GM23338 (cell line): Measurements from ENCODE around the gene IRF2BPL. TPM values are rescaled to one million over a fixed set of nuclear protein-coding genes. Genes with fewer than 3 reads are reported as not detected.

ENCODE experiments used
- ATAC-seq: fragments of 200-7000 bp; cut with Tn5 transposase; 3 replicates; pipeline ENCODE4 v1.9.1; 2020
- DNase-seq: peaks from one replicate; pipeline ENCODE4 v3.0.0-alpha.2; 2015; ENCODE audit warnings: low spot score
- H2AFZ ChIP-seq: fragments of 200-600 bp; sonication (generic); 2 replicates; pipeline ENCODE4 v1.8.0; 2016; ENCODE audit warnings: antibody characterized with exemption, mild to moderate bottlenecking, moderate library complexity
- H3F3A ChIP-seq: fragments of 200-600 bp; sonication (generic); replicated peaks from 2 replicates; pipeline ENCODE4 v1.8.0; 2017; ENCODE audit warnings: antibody characterized with exemption, mixed run types, low read depth
- H3K27ac ChIP-seq: fragments of 200-600 bp; sonication (generic); 2 replicates; pipeline ENCODE4 v1.6.1; 2016; ENCODE audit warnings: low read depth
- H3K27me3 ChIP-seq: fragments of 200-600 bp; sonication (generic); 2 replicates; pipeline ENCODE4 v1.8.0; 2016; ENCODE audit warnings: mild to moderate bottlenecking, mixed run types, moderate library complexity; ENCODE audit not compliant: insufficient read depth
- H3K36me3 ChIP-seq: fragments of 200-600 bp; sonication (generic); 2 replicates; pipeline ENCODE4 v1.8.0; 2016; ENCODE audit warnings: mild to moderate bottlenecking; ENCODE audit not compliant: insufficient read depth
- H3K4me1 ChIP-seq: fragments of 200-600 bp; sonication (generic); 2 replicates; pipeline ENCODE4 v1.8.0; 2016; ENCODE audit warnings: mild to moderate bottlenecking, moderate library complexity; ENCODE audit not compliant: insufficient read depth
- H3K4me2 ChIP-seq: fragments of 200-600 bp; sonication (generic); 2 replicates; pipeline ENCODE4 v1.7.1; 2017; ENCODE audit warnings: mixed run types
- H3K4me3 ChIP-seq: fragments of 200-600 bp; sonication (generic); 2 replicates; pipeline ENCODE4 v1.6.1; 2016; ENCODE audit warnings: mixed run types
- H3K79me2 ChIP-seq: fragments of 200-600 bp; sonication (generic); replicated peaks from 2 replicates; pipeline ENCODE4 v1.8.0; 2017; ENCODE audit warnings: mild to moderate bottlenecking; ENCODE audit not compliant: insufficient read depth
- H3K9me2 ChIP-seq: fragments of 200-600 bp; sonication (generic); 2 replicates; pipeline ENCODE4 v1.8.0; 2017; ENCODE audit not compliant: insufficient read depth
- H4K20me1 ChIP-seq: fragments of 200-600 bp; sonication (generic); replicated peaks from 2 replicates; pipeline ENCODE4 v1.8.0; 2017; ENCODE audit warnings: mild to moderate bottlenecking; ENCODE audit not compliant: insufficient read depth
- H3K27ac Mint-ChIP-seq: 2 replicates; pipeline ENCODE4 v1.8.0; 2020; ENCODE audit warnings: inconsistent platforms, mild to moderate bottlenecking, moderate library complexity, mixed read lengths
- H3K27me3 Mint-ChIP-seq: 3 replicates; pipeline ENCODE4 v1.8.0; 2022; ENCODE audit warnings: low read depth, mild to moderate bottlenecking, moderate library complexity, mixed read lengths, inconsistent platforms; ENCODE audit not compliant: insufficient read depth, poor library complexity
- H3K36me3 Mint-ChIP-seq: 3 replicates; pipeline ENCODE4 v1.8.0; 2021; ENCODE audit warnings: low read depth, mild to moderate bottlenecking, inconsistent platforms, moderate library complexity, mixed read lengths
- H3K4me1 Mint-ChIP-seq: 3 replicates; pipeline ENCODE4 v1.8.0; 2020; ENCODE audit warnings: mild to moderate bottlenecking, inconsistent platforms, mixed read lengths
- H3K4me3 Mint-ChIP-seq: 3 replicates; pipeline ENCODE4 v1.8.0; 2021; ENCODE audit warnings: moderate library complexity, mild to moderate bottlenecking, inconsistent platforms, mixed read lengths
- H3K9me3 Mint-ChIP-seq: 3 replicates; pipeline ENCODE4 v1.8.0; 2020; ENCODE audit warnings: moderate library complexity, mild to moderate bottlenecking, inconsistent platforms, mixed read lengths
- CREB1 ChIP-seq: fragments of 250-450 bp; sonication (Bioruptor Pico); IDR thresholded peaks from 2 replicates; pipeline ENCODE4 v1.5.0; 2020; ENCODE audit warnings: low read depth, mild to moderate bottlenecking, moderate library complexity
- ETS1 ChIP-seq: IDR thresholded peaks from 2 replicates; pipeline ENCODE4 v1.6.1; 2016; ENCODE audit warnings: antibody characterized with exemption
- EZH2 ChIP-seq: fragments of 200-600 bp; sonication (generic); IDR thresholded peaks from one replicate; pipeline ENCODE4 v1.8.0; 2017; ENCODE audit warnings: antibody characterized with exemption, mild to moderate bottlenecking, low read depth; ENCODE audit not compliant: unreplicated experiment
- EZH2phosphoT487 ChIP-seq: fragments of 200-600 bp; sonication (generic); IDR thresholded peaks from one replicate; pipeline ENCODE4 v1.8.1; 2018; ENCODE audit warnings: antibody characterized with exemption; ENCODE audit not compliant: unreplicated experiment
- JUNB ChIP-seq: IDR thresholded peaks from one replicate; pipeline ENCODE4 v1.6.1; 2016; ENCODE audit warnings: antibody characterized with exemption; ENCODE audit not compliant: unreplicated experiment
- NANOG ChIP-seq: IDR thresholded peaks from 2 replicates; pipeline ENCODE4 v1.6.1; 2016; ENCODE audit warnings: antibody characterized with exemption, borderline replicate concordance
- POLR2AphosphoS5 ChIP-seq: IDR thresholded peaks from 2 replicates; pipeline ENCODE4 v1.6.1; 2016; ENCODE audit warnings: antibody characterized with exemption, low read depth
- STAT1 ChIP-seq: IDR thresholded peaks from one replicate; pipeline ENCODE4 v1.6.1; 2016; ENCODE audit warnings: antibody characterized with exemption; ENCODE audit not compliant: unreplicated experiment
- ZNF114 ChIP-seq: fragments of 250-450 bp; sonication (Bioruptor Pico); IDR thresholded peaks from 2 replicates; pipeline ENCODE4 v1.5.0; 2020; ENCODE audit warnings: mild to moderate bottlenecking, moderate library complexity
- ZNF331 ChIP-seq: fragments of 250-450 bp; sonication (Bioruptor Pico); IDR thresholded peaks from 2 replicates; pipeline ENCODE4 v1.5.0; 2020; ENCODE audit warnings: low read depth, mild to moderate bottlenecking, moderate library complexity
- polyA plus RNA-seq: library from polyadenylated mRNA; unstranded; fragments of >200 nt; fragmentation: Nextera tagmentation; extraction: Ambion mirVana; gene quantifications from 2 replicates; pipeline ENCODE4 v1.2.1, GENCODE V29; 2016
- total RNA-seq: library from RNA; depleted of rRNA; stranded (reverse); fragments of >200 nt; shearing (Covaris generic); gene quantifications from 2 replicates; pipeline ENCODE4 v1.2.3, GENCODE V29; 2014
- TF ChIP-seq, protein P1 (sequence below), 2 experiments: fragments of 200-600 bp in 1 of 2; sonication (generic) in 1 of 2; conservative IDR thresholded peaks; 2 replicates each; pipeline versions ENCODE4 v1.5.1 to v1.6.1; 2016 to 2017; ENCODE audit warnings: antibody characterized with exemption in 2 of 2, low read depth in 2 of 2, mild to moderate bottlenecking in 2 of 2, moderate library complexity in 1 of 2
- TF ChIP-seq, protein P2 (sequence below): fragments of 250-450 bp; sonication (Bioruptor Pico); IDR thresholded peaks from 2 replicates; pipeline ENCODE4 v1.5.0; 2020; ENCODE audit warnings: mild to moderate bottlenecking, moderate library complexity
- TF ChIP-seq, protein P3 (sequence below): IDR thresholded peaks from one replicate; pipeline ENCODE4 v1.6.1; 2018; ENCODE audit warnings: antibody characterized with exemption; ENCODE audit not compliant: unreplicated experiment

IRF2BPL gene
- total and polyA plus RNA-seq, 2 experiments from 2014 or later, result 11.2 to 119 TPM

- H3K4me3 Mint-ChIP-seq, result no peak overlapping the region
- peaks cover 16% of the 10 kb centered on the region for H3K27me3 Mint-ChIP-seq
- H3K27ac Mint-ChIP-seq, result no peak overlapping the region
Measured at GRCh38 chr14:77012193-77012765, 16.2 kb downstream of the IRF2BPL start.

More at GRCh38 chr14:77012193-77012765, 16.2 kb downstream of the IRF2BPL start:
- Histone ChIP-seq H3K79me2 (no peaks in the 10 kb centered on the region), H3F3A (0 out of 2 replicates have a peak, but pooled peaks cover 4% of the 10 kb centered on the region), H3K27me3 (no peaks in the 10 kb centered on the region), H4K20me1 (no peaks in the 10 kb centered on the region), H3K27ac (no peak overlapping the region), H3K4me1 (peaks cover 22% of the 10 kb centered on the region), H3K9me2 (no peaks in the 10 kb centered on the region), H3K4me3 (no peak overlapping the region), H2AFZ (peak overlapping the region; percentile 23; the same call in 1 of the 2 replicates), H3K36me3 (no peaks in the 10 kb centered on the region), H3K4me2 (no peak overlapping the region)
- TF ChIP-seq CREB1 (CRISPR knock-in tag) (no peak), JUNB (no peak), ZNF114 (no peak), EZH2 (no peak), STAT1 (no peak), EZH2phosphoT487 (no peak), NANOG (no peak), ZNF331 (no peak), ETS1 (no peak), POLR2AphosphoS5 (no peak)
- TF ChIP-seq, protein P1, sequence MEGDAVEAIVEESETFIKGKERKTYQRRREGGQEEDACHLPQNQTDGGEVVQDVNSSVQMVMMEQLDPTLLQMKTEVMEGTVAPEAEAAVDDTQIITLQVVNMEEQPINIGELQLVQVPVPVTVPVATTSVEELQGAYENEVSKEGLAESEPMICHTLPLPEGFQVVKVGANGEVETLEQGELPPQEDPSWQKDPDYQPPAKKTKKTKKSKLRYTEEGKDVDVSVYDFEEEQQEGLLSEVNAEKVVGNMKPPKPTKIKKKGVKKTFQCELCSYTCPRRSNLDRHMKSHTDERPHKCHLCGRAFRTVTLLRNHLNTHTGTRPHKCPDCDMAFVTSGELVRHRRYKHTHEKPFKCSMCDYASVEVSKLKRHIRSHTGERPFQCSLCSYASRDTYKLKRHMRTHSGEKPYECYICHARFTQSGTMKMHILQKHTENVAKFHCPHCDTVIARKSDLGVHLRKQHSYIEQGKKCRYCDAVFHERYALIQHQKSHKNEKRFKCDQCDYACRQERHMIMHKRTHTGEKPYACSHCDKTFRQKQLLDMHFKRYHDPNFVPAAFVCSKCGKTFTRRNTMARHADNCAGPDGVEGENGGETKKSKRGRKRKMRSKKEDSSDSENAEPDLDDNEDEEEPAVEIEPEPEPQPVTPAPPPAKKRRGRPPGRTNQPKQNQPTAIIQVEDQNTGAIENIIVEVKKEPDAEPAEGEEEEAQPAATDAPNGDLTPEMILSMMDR (conservative IDR thresholded peaks at IDR 0.05; ENCODE audit: low read depth in 2 of 2), result no peak
- TF ChIP-seq, protein P2, sequence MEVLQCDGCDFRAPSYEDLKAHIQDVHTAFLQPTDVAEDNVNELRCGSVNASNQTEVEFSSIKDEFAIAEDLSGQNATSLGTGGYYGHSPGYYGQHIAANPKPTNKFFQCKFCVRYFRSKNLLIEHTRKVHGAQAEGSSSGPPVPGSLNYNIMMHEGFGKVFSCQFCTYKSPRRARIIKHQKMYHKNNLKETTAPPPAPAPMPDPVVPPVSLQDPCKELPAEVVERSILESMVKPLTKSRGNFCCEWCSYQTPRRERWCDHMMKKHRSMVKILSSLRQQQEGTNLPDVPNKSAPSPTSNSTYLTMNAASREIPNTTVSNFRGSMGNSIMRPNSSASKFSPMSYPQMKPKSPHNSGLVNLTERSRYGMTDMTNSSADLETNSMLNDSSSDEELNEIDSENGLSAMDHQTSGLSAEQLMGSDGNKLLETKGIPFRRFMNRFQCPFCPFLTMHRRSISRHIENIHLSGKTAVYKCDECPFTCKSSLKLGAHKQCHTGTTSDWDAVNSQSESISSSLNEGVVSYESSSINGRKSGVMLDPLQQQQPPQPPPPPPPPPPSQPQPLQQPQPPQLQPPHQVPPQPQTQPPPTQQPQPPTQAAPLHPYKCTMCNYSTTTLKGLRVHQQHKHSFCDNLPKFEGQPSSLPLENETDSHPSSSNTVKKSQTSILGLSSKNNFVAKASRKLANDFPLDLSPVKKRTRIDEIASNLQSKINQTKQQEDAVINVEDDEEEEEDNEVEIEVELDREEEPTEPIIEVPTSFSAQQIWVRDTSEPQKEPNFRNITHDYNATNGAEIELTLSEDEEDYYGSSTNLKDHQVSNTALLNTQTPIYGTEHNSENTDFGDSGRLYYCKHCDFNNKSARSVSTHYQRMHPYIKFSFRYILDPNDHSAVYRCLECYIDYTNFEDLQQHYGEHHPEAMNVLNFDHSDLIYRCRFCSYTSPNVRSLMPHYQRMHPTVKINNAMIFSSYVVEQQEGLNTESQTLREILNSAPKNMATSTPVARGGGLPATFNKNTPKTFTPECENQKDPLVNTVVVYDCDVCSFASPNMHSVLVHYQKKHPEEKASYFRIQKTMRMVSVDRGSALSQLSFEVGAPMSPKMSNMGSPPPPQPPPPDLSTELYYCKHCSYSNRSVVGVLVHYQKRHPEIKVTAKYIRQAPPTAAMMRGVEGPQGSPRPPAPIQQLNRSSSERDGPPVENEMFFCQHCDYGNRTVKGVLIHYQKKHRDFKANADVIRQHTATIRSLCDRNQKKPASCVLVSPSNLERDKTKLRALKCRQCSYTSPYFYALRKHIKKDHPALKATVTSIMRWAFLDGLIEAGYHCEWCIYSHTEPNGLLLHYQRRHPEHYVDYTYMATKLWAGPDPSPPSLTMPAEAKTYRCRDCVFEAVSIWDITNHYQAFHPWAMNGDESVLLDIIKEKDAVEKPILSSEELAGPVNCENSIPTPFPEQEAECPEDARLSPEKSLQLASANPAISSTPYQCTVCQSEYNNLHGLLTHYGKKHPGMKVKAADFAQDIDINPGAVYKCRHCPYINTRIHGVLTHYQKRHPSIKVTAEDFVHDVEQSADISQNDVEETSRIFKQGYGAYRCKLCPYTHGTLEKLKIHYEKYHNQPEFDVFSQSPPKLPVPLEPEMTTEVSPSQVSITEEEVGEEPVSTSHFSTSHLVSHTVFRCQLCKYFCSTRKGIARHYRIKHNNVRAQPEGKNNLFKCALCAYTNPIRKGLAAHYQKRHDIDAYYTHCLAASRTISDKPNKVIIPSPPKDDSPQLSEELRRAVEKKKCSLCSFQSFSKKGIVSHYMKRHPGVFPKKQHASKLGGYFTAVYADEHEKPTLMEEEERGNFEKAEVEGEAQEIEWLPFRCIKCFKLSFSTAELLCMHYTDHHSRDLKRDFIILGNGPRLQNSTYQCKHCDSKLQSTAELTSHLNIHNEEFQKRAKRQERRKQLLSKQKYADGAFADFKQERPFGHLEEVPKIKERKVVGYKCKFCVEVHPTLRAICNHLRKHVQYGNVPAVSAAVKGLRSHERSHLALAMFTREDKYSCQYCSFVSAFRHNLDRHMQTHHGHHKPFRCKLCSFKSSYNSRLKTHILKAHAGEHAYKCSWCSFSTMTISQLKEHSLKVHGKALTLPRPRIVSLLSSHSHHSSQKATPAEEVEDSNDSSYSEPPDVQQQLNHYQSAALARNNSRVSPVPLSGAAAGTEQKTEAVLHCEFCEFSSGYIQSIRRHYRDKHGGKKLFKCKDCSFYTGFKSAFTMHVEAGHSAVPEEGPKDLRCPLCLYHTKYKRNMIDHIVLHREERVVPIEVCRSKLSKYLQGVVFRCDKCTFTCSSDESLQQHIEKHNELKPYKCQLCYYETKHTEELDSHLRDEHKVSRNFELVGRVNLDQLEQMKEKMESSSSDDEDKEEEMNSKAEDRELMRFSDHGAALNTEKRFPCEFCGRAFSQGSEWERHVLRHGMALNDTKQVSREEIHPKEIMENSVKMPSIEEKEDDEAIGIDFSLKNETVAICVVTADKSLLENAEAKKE, result no peak
- TF ChIP-seq, protein P3, sequence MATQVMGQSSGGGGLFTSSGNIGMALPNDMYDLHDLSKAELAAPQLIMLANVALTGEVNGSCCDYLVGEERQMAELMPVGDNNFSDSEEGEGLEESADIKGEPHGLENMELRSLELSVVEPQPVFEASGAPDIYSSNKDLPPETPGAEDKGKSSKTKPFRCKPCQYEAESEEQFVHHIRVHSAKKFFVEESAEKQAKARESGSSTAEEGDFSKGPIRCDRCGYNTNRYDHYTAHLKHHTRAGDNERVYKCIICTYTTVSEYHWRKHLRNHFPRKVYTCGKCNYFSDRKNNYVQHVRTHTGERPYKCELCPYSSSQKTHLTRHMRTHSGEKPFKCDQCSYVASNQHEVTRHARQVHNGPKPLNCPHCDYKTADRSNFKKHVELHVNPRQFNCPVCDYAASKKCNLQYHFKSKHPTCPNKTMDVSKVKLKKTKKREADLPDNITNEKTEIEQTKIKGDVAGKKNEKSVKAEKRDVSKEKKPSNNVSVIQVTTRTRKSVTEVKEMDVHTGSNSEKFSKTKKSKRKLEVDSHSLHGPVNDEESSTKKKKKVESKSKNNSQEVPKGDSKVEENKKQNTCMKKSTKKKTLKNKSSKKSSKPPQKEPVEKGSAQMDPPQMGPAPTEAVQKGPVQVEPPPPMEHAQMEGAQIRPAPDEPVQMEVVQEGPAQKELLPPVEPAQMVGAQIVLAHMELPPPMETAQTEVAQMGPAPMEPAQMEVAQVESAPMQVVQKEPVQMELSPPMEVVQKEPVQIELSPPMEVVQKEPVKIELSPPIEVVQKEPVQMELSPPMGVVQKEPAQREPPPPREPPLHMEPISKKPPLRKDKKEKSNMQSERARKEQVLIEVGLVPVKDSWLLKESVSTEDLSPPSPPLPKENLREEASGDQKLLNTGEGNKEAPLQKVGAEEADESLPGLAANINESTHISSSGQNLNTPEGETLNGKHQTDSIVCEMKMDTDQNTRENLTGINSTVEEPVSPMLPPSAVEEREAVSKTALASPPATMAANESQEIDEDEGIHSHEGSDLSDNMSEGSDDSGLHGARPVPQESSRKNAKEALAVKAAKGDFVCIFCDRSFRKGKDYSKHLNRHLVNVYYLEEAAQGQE, result no peak
- Mint-ChIP-seq H3K9me3 (0 out of 3 replicates have a peak, but pooled peaks cover 4% of the 10 kb centered on the region), H3K36me3 (no peaks in the 10 kb centered on the region; the same call in 2 of the 3 replicates), H3K4me1 (peaks cover 26% of the 10 kb centered on the region)
- ATAC-seq, result no peak
- no peak for DNase-seq
